B cell (primary cell): ENCODE measurements around the gene TMEM41B. TPM values are rescaled to one million over a fixed set of nuclear protein-coding genes. Genes with fewer than 3 reads are reported as not detected.

Experiments used
- ATAC-seq: fragments of 200-7000 bp; cut with Tn5 transposase; one replicate; pipeline ENCODE4 v1.10.0; 2021; ENCODE audit warnings: low read depth, mild to moderate bottlenecking, moderate number of reproducible peaks, moderate library complexity
- CTCF ChIA-PET: fragments of 350-600 bp; sonication (Branson Sonifier 250); formaldehyde crosslinking; loops from one replicate; lab custom pipeline; 2021; ENCODE audit warnings: antibody characterized with exemption, inconsistent platforms; lab: Charles Lee
- POLR2A ChIA-PET: fragments of 350-600 bp; sonication (Branson Sonifier 250); formaldehyde crosslinking; loops from one replicate; lab custom pipeline; 2021; ENCODE audit warnings: antibody characterized with exemption; lab: Charles Lee
- DNase-seq: peaks from one replicate; pipeline ENCODE4 v3.0.0; 2013
- H2AFZ ChIP-seq: 2 replicates; pipeline ENCODE4 v1.6.1; 2012; ENCODE audit warnings: mild to moderate bottlenecking, low read depth, low read length; ENCODE audit not compliant: insufficient read depth, poor library complexity, severe bottlenecking
- H3K27ac ChIP-seq, 2 donors: 1 replicate in 1 of 2; 2 replicates in 1 of 2; pipeline ENCODE4 v1.5.1; 2012 to 2013; ENCODE audit warnings: low read length in 2 of 2, mild to moderate bottlenecking in 2 of 2, moderate library complexity in 1 of 2
- H3K27me3 ChIP-seq, 4 experiments: fragments of 200-600 bp in 1 of 4; sonication (generic) in 1 of 4; replicated peaks in 1 of 4; 1 replicate in 2 of 4; 2 replicates in 2 of 4; pipeline versions ENCODE4 v1.6.1 to v1.7.0; 2013 to 2016; ENCODE audit warnings: low read length in 3 of 4, mild to moderate bottlenecking in 2 of 4, mixed read lengths in 1 of 4, moderate library complexity in 1 of 4; ENCODE audit not compliant: insufficient read depth in 4 of 4, control insufficient read depth in 3 of 4; ENCODE audit errors: control extremely low read depth in 1 of 4
- H3K36me3 ChIP-seq, 2 experiments: replicated peaks in 1 of 2; 1 replicate in 1 of 2; 2 replicates in 1 of 2; pipeline versions ENCODE4 v1.6.1 to v1.7.1; 2013; ENCODE audit warnings: low read length in 1 of 2; ENCODE audit not compliant: insufficient read depth in 2 of 2, control insufficient read depth in 1 of 2; ENCODE audit errors: control extremely low read depth in 1 of 2, extremely low read depth in 1 of 2
- H3K4me1 ChIP-seq, 2 donors: fragments of 200-600 bp in 1 of 2; sonication (generic) in 1 of 2; 1 replicate in 1 of 2; 2 replicates in 1 of 2; pipeline versions ENCODE4 v1.5.1 to v1.6.1; 2013 to 2017; ENCODE audit warnings: low read length in 2 of 2; ENCODE audit not compliant: control insufficient read depth in 2 of 2, insufficient read depth in 2 of 2
- H3K4me2 ChIP-seq: replicated peaks from 2 replicates; pipeline ENCODE3; 2012; ENCODE audit warnings: mild to moderate bottlenecking, low read depth, low read length; ENCODE audit not compliant: poor library complexity, severe bottlenecking
- H3K4me3 ChIP-seq, 5 experiments: fragments of 200-600 bp in 1 of 5; sonication (generic) in 1 of 5; 1 replicate in 3 of 5; 2 replicates in 2 of 5; pipeline versions ENCODE4 v1.5.1 to v1.7.0; 2011 to 2016; ENCODE audit warnings: low read length in 4 of 5, mild to moderate bottlenecking in 4 of 5, low read depth in 2 of 5, control low read depth in 1 of 5, moderate library complexity in 1 of 5; ENCODE audit not compliant: insufficient read depth in 1 of 5; ENCODE audit errors: control extremely low read depth in 1 of 5, extremely low read depth in 1 of 5
- H3K79me2 ChIP-seq: fragments of 200-600 bp; sonication (generic); one replicate; pipeline ENCODE4 v1.6.0; 2016; ENCODE audit warnings: low read length; ENCODE audit not compliant: control insufficient read depth, insufficient read depth
- H3K9ac ChIP-seq: fragments of 200-600 bp; sonication (generic); 2 replicates; pipeline ENCODE4 v1.6.1; 2017; ENCODE audit warnings: mild to moderate bottlenecking, low read length, moderate library complexity
- H3K9me3 ChIP-seq, 3 donors: one replicate each; pipeline versions ENCODE4 v1.6.1 to v1.7.1; 2013; ENCODE audit warnings: low read length in 2 of 3; ENCODE audit not compliant: control insufficient read depth in 2 of 3, insufficient read depth in 1 of 3; ENCODE audit errors: control extremely low read depth in 1 of 3
- H4K20me1 ChIP-seq: 2 replicates; pipeline ENCODE4 v1.6.0; 2012; ENCODE audit warnings: mild to moderate bottlenecking, low read length; ENCODE audit not compliant: insufficient read depth, control insufficient read depth, poor library complexity, severe bottlenecking
- H3K27ac Mint-ChIP-seq: one replicate; pipeline ENCODE4 v1.8.0; 2021; ENCODE audit warnings: mixed read lengths
- H3K27me3 Mint-ChIP-seq: one replicate; pipeline ENCODE4 v1.8.0; 2021; ENCODE audit warnings: mixed read lengths
- H3K4me1 Mint-ChIP-seq: one replicate; pipeline ENCODE4 v1.8.0; 2021; ENCODE audit warnings: mixed read lengths
- H3K4me3 Mint-ChIP-seq: one replicate; pipeline ENCODE4 v1.8.0; 2021; ENCODE audit warnings: mixed read lengths
- H3K9me3 Mint-ChIP-seq: one replicate; pipeline ENCODE4 v1.8.0; 2022; ENCODE audit warnings: mixed read lengths; ENCODE audit not compliant: insufficient read depth
- EZH2 ChIP-seq: IDR thresholded peaks from 2 replicates; pipeline ENCODE4 v1.6.1; 2012; ENCODE audit warnings: borderline replicate concordance, low read depth, mild to moderate bottlenecking, moderate library complexity, low read length; ENCODE audit not compliant: insufficient read depth, poor library complexity, severe bottlenecking
- WGBS: methylation state at CpG from one replicate; pipeline ENCODE4 v1.1.5; 2013; ENCODE audit warnings: missing lambda C conversion rate; ENCODE audit not compliant: insufficient coverage; 5-methylcytosine and 5-hydroxymethylcytosine counted together
- intact Hi-C: fragments of 100-400 bp; cut with micrococcal nuclease; formaldehyde crosslinking; loops from one replicate; pipeline ENCODE4 v1.10.0; 2022
- polyA plus RNA-seq: library from polyadenylated mRNA; depleted of rRNA; stranded (reverse); fragments of >200 nt; gene quantifications from 2 replicates; pipeline ENCODE4 v1.2.3, GENCODE V29; 2012
- total RNA-seq, 2 donors: library from RNA; stranded (reverse); fragments of 120-200 nt in 1 of 2; gene quantifications; 1 replicate in 1 of 2; 2 replicates in 1 of 2; pipeline versions ENCODE4 v1.2.3 to v1.2.4, GENCODE V29; 2013 to 2022
- TF ChIP-seq, protein P1 (sequence below): fragments of 200-600 bp; IDR thresholded peaks from one replicate; pipeline ENCODE4 v1.8.0; 2022; ENCODE audit warnings: antibody characterized with exemption, mild to moderate bottlenecking

TMEM41B gene
- total and polyA plus RNA-seq, 2 donors (not counting 1 experiment from before 2014, with no cell fraction given): 16.1 to 43.9 TPM

DNA sequence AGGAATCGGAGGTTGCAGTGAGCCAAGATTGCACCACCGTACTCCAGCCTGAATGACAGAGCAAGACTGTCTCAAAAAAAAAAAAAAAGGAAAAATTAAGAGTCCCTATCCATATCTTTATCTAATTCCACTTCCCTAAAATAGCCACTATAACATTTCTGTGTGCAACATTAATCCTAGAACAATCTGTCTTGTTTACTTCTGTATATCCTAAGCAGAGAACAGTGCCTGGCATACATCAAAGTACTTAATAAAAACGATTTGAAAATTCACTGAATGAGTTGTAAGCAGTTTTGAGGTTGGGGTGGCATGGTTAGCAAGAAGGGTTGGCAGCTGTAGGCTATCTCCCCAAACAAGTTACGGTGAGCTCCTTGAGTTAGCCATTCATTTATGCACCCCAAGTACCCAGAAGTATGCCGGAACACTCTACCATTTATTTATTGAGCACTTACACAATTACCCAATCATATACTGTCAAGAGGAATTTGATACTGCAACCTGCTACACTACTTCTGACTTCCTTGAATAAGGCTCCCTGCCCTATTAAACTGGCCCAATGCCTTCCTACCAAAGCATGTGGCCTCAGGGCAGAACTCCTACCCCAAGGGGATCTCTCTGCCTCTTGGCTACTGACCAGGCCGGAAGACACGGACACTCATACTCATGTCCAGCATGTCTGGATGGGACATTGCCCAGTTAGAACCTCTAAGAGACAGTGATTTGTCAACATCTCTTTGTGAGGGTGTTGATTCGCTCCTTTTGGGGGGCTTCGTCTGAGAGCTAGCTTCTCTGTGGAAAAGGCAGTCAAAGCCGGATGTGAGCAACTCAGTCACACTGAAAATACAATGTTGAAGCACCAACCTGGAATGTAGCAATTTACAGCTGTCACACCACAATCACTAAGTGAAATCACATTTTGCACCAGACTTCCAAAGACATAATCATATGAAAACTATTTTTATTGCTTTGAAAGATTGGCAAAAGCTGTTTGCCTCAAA is 16.3 kb upstream of the TMEM41B start:
- no peaks in the 10 kb centered on the region for H3K4me1 Mint-ChIP-seq
- Histone ChIP-seq H2AFZ (no peak overlapping the region), H4K20me1 (no peaks in the 10 kb centered on the region), H3K9ac (no peak overlapping the region), H3K4me1 (no peaks in the 10 kb centered on the region), H3K27ac (no peak overlapping the region), H3K36me3 (no peaks in the 10 kb centered on the region), H3K27me3 (no peaks in the 10 kb centered on the region), H3K79me2 (no peaks in the 10 kb centered on the region), H3K4me3 (no peak overlapping the region), H3K4me2 (no peak overlapping the region), H3K9me3 (no peaks in the 10 kb centered on the region)
- intact Hi-C loops: no loop called here
- no peak overlapping the region for H3K4me3 Mint-ChIP-seq
- ChIA-PET POLR2A (no interaction called here), CTCF (interaction anchor here (0.7 kb wide), 1 partner anchor 68 kb away, joined by 5 read pairs; no protein-coding TSS in a partner anchor)
- H3K9me3 Mint-ChIP-seq: no peaks in the 10 kb centered on the region
- DNase-seq (no peak), ATAC-seq (no peak)
- WGBS: 96% methylated on average over 8 of the region's 10 CpGs
- no peak for TF ChIP-seq EZH2
- TF ChIP-seq, protein P1, sequence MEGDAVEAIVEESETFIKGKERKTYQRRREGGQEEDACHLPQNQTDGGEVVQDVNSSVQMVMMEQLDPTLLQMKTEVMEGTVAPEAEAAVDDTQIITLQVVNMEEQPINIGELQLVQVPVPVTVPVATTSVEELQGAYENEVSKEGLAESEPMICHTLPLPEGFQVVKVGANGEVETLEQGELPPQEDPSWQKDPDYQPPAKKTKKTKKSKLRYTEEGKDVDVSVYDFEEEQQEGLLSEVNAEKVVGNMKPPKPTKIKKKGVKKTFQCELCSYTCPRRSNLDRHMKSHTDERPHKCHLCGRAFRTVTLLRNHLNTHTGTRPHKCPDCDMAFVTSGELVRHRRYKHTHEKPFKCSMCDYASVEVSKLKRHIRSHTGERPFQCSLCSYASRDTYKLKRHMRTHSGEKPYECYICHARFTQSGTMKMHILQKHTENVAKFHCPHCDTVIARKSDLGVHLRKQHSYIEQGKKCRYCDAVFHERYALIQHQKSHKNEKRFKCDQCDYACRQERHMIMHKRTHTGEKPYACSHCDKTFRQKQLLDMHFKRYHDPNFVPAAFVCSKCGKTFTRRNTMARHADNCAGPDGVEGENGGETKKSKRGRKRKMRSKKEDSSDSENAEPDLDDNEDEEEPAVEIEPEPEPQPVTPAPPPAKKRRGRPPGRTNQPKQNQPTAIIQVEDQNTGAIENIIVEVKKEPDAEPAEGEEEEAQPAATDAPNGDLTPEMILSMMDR: no peak
- H3K27ac Mint-ChIP-seq: no peak overlapping the region
- H3K27me3 Mint-ChIP-seq: no peaks in the 10 kb centered on the region

- CTCF ChIA-PET: no interaction called here
- intact Hi-C loops: no loop called here
Measured at GRCh38 chr11:9320047-9320446, 5.7 kb upstream of the TMEM41B start.

More at GRCh38 chr11:9320047-9320446, 5.7 kb upstream of the TMEM41B start:
- POLR2A ChIA-PET: no interaction called here
- no peak overlapping the region for H3K4me3 Mint-ChIP-seq
- peaks cover 0 to 4% (median 0%) of the 10 kb centered on the region in 3 donors for H3K9me3 ChIP-seq
- no peak overlapping the region for H2AFZ ChIP-seq
- H3K79me2 ChIP-seq: peaks cover 2% of the 10 kb centered on the region
- ATAC-seq (no peak), DNase-seq (no peak)
- no peak overlapping the region for H3K9ac ChIP-seq
- no peak overlapping the region for H3K27ac Mint-ChIP-seq
- 97% methylated on average over 3 of the region's 3 CpGs for WGBS
- TF ChIP-seq, protein P1: no peak
- TF ChIP-seq EZH2: no peak
- H3K4me1 Mint-ChIP-seq: peaks cover 8% of the 10 kb centered on the region
- no peaks in the 10 kb centered on the region for H4K20me1 ChIP-seq
- H3K4me1 ChIP-seq: peaks cover 3 to 4% of the 10 kb centered on the region in 2 donors
- H3K27me3 ChIP-seq: no peaks in the 10 kb centered on the region
- no peak overlapping the region for H3K27ac ChIP-seq
- H3K4me2 ChIP-seq: no peak overlapping the region
- no peaks in the 10 kb centered on the region for H3K9me3 Mint-ChIP-seq
- no peaks in the 10 kb centered on the region for H3K36me3 ChIP-seq
- peaks cover 14% of the 10 kb centered on the region for H3K27me3 Mint-ChIP-seq
- H3K4me3 ChIP-seq: no peak overlapping the region
